GM18507 (cell line): ENCODE data around the gene CCR2.
"Not testable (repeated sequence)": the region's sequence is repeated elsewhere in the genome, so short reads cannot be mapped to it uniquely, and the experiment has no call there.

ENCODE experiments used
- DNase-seq: peaks from one replicate; pipeline ENCODE4 v3.0.0; 2011; ENCODE audit warnings: low read depth; ENCODE audit not compliant: insufficient read length; ENCODE audit errors: extremely low spot score
- FAIRE-seq: peaks from 2 replicates; lab custom pipeline; 2011; peaks lifted over from hg19 to GRCh38; lab: Jason Lieb, UNC

The CCR2 gene

DNA sequence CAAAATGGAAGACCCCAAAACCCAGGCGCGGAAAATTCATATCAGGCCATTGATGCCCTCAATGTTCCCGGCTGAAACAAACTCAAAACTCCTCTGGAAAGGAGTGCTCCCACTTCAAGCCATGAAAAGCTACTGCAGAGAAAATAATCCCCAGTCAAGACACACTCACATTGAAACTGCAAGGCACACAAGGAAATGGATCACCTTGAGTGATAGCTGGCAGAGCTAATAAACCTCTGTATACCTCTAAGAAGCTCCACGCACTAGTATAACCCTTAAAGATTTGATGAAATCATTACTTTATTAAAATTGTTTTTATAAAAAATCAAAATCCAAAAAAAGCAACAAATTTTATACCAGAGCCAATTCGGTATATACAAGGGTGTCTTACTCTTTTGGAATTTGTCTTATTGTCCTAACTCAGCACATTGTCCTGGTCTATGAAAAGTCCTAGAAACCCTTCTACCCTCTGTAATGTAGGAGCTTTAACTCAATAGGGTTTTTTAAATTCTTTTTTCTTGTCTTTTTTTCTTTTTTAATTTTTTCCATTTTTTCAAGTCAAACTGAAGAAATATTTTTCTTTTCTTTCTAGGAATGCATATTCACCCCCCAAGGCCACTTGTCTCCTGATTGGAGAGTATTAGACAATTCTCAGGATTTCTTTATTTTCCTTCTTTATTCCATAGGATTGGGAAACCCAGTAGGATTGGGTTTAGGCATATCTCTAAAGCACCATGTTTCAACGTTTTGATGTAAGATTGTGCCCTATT lies 44.5 kb downstream of the CCR2 start:
- FAIRE-seq, result no peak
- no peak for DNase-seq

- DNase-seq (no peak), FAIRE-seq (no peak)
Measured at GRCh38 chr3:46399098-46399497, 45.2 kb downstream of the CCR2 start.

- FAIRE-seq, result no peak
Measured at GRCh38 chr3:46399557-46399956, 45.6 kb downstream of the CCR2 start.

DNA sequence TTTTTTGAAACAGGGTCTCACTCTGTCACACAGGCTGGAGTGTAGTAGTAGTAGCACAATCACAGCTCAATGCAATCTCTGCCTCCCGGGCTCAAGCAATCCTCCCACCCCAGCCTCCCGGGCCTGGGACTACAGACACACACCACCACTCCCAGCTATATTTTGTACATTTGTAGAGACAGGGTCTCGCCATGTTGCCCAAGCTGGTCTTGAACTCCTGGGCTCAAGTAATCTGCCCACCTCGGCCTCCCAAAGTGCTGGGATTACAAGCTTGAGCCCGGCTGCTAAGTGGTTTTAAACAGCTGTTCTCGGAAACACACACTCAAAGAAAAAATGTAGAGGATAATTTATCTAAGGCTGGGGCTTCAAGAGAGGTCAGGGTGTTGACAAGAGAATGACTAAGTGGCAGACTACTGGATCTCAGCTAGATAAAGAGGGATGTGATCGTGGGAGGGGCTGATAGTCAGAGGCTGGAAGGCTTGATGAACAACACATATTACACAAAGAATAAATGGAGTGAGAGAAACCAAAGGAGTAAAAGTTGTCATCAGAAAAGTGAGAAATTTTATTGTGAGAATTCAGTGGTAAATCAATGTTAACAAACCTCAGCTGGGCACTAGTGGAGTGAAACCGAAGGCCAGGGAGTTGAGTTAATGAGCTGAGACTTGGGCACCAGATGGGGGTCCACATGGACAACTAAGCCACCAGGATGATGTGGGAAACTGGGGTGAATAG lies 46.3 kb downstream of the CCR2 start:
- DNase-seq, result no peak
- no peak for FAIRE-seq

More at GRCh38 chr3:46399557-46399956, 45.6 kb downstream of the CCR2 start:
- DNase-seq, result no peak

DNA sequence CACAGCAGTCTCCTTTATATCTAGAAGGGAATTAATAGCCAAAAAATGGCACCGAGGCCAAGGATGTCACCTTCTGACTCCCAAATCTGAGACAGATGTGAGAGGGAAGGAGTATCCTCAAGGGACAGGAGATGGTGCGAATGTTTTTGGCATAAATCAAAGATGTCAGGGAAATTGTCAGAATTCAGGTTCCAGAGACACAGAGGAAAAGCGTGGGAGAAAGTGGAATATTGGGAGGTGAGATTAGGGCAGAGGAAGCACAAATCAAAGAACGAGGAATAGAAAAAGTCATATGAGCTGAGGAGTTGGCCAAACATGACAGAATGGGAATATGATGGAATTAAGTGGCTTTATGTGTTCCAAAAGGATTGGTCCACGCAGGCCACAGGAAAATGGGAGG lies 46.9 kb downstream of the CCR2 start:
- FAIRE-seq (no peak), DNase-seq (no peak)

DNA sequence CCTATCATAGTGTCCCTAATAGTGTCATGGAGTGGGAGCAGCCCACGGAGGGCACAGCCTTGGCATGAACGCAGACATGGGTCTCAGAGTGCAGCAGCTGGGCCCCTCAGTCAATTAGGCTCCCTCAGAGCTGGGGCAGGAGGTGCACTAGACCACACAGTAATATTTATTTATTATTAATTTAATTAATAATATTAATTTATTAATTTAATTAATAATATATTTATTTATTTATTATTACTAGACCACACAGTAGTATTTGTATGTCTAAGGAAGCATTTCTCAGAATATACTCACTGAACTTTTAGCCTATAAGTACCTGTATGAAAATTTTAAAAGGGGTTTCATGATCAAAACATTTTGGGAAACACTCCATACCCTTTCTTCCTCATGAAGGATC lies 47.7 kb downstream of the CCR2 start:
- DNase-seq (no peak), FAIRE-seq (no peak)

DNA sequence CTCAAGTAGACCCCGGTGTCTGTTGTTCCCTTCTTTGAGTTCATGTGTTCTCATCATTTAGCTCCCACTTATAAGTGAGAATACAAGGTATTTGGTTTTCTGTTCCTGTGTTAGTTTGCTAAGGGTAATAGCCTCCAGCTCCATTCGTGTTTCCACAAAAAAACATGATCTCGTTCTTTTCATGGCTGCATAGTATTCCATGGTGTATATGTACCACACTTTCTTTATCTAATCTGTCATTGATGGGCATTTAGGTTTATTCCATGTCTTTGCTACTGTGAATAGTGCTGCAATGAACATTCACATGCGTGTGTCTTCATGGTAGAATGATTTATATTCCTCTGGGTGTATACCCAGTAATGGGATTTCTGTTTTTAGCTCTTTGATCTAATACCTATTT lies 49.0 kb downstream of the CCR2 start:
- not testable (repeated sequence) for DNase-seq, FAIRE-seq

DNA sequence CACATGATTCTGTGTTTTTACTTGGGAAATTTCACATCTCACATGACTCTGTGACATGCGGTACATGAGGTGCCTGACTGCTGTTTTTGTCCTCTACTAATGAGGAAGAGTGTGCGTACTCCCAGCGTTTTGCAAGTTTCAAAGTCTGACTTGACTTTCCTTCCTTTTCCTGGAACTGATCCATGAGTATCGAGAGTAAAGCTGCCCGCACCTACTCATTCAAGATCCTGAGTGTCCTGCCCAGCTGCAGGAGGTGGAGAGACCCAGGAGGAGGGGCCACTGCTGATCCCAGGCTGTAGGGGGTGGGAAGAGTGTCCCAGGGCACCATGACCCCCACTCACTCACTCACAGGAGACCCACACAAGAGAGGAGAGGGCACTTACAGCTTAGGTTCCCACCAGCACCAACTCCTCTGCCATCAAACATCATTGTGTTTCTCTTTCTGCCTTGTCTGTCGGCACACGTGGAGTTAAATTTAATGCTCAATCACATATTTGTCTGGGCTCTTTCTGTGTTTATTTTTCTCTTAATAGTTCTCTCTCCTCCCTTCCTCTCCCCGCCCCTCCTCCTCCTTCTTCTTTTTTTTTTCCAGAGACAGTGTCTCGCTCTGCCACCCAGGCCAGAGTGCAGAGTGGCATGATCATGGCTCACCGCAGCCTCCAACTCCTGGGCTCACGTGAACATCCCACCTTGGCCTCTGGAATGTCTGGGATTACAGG lies 51.5 kb downstream of the CCR2 start:
- FAIRE-seq (no peak), DNase-seq (no peak)

GRCh38 chr3:46406443-46406787 lies 52.5 kb downstream of the CCR2 start:
- DNase-seq (no peak), FAIRE-seq (no peak)

- FAIRE-seq, result no peak
Measured at GRCh38 chr3:46406788-46407611, 53.1 kb downstream of the CCR2 start, which contains the start of the genes CCR5AS and CCRL2. CCR5AS (minus strand) TSS chr3:46407066. CCRL2 (plus strand) TSS chr3:46407259; CDS start chr3:46408080, 821 bp downstream.

DNA sequence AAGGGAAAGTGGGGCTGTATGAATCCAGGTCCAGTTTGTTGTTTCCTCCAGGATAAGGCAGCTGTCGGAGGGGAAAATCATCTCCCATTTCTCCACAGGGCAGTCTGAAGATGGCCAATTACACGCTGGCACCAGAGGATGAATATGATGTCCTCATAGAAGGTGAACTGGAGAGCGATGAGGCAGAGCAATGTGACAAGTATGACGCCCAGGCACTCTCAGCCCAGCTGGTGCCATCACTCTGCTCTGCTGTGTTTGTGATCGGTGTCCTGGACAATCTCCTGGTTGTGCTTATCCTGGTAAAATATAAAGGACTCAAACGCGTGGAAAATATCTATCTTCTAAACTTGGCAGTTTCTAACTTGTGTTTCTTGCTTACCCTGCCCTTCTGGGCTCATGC lies 54.1 kb downstream of the CCR2 start:
- no peak for FAIRE-seq
- DNase-seq, result no peak

More at GRCh38 chr3:46406788-46407611, 53.1 kb downstream of the CCR2 start, which contains the start of the genes CCR5AS and CCRL2:
- no peak for DNase-seq

- no peak for FAIRE-seq
- DNase-seq, result no peak
Measured at GRCh38 chr3:46408853-46409252, 54.9 kb downstream of the CCR2 start.

DNA sequence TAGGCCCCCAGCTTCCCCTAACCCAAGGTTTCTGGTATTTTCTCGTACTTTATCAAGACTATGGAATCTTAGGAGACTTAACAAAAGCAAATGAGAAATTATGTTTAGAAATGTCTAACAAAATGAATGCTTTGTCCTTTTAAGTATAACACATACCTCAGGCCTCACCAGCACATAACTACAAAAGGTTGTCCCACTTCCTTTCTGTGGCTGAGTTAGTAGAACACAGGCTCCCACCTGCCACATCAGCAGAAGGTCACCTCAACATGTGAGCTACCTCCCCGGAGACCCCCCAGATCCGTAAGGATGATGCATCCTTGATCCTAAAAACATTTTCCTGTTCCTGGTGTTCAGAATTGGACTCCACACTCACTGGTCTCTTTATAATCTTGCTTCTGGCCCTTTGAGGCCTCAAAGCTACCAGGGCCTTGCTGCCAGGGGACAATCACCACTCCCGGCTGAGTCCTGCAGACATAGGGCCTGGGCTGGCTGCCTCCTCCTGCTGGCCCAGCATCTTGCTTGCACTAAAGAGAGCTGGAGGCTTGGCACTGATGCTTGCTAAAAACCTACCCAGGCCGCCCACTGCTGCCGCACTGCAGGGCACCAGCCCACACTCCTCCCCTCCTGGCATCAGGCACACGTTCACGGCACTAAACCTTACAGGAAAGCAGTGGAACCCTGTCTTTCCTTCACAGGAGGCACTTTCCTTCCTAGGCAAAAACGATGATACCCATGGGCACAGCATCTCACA lies 56.0 kb downstream of the CCR2 start:
- DNase-seq (no peak), FAIRE-seq (no peak)
